Right atrium auricular region (tissue), 2 donors: ENCODE results near the gene TBL3. TPM values are rescaled to one million over a fixed set of nuclear protein-coding genes. Genes with fewer than 3 reads are reported as not detected.

ENCODE experiments used
- DNase-seq: peaks from one replicate; pipeline ENCODE4 v3.0.0-alpha.2; 2019; ENCODE audit warnings: low spot score
- H3K27ac ChIP-seq, 2 donors: fragments of 200-600 bp; sonication (generic); 1 replicate in 1 of 2; 2 replicates in 1 of 2; pipeline ENCODE4 v1.5.1; 2016 to 2019
- H3K27me3 ChIP-seq, 2 donors: fragments of 200-600 bp; sonication (generic); one replicate each; pipeline versions ENCODE4 v1.5.1 to v1.6.0; 2017 to 2019
- H3K36me3 ChIP-seq: fragments of 200-600 bp; sonication (generic); one replicate; pipeline ENCODE4 v1.5.1; 2016
- H3K4me1 ChIP-seq, 2 donors: fragments of 200-600 bp; sonication (generic); one replicate each; pipeline versions ENCODE4 v1.5.1 to v1.6.0; 2017 to 2019
- H3K4me3 ChIP-seq, 2 donors: fragments of 200-600 bp; sonication (generic); 1 replicate in 1 of 2; 2 replicates in 1 of 2; pipeline ENCODE4 v1.5.1; 2017 to 2019; ENCODE audit warnings: mild to moderate bottlenecking in 1 of 2, moderate library complexity in 1 of 2
- H3K9me3 ChIP-seq, 2 donors: fragments of 200-600 bp; sonication (generic); one replicate each; pipeline ENCODE4 v1.5.1; 2019
- total RNA-seq, 2 donors: library from RNA; depleted of rRNA; stranded (reverse); fragments of >200 nt; gene quantifications; one replicate each; pipeline ENCODE4 v1.1.0, GENCODE V29; 2016
- TF ChIP-seq, protein P1 (sequence below), 2 donors: fragments of 200-600 bp; sonication (generic); IDR thresholded peaks; one replicate each; pipeline ENCODE4 v1.5.1; 2019; ENCODE audit warnings: antibody characterized with exemption in 2 of 2

The TBL3 gene
- total RNA-seq, 2 donors from 2014 or later = 22.4 to 35.6 TPM

DNA sequence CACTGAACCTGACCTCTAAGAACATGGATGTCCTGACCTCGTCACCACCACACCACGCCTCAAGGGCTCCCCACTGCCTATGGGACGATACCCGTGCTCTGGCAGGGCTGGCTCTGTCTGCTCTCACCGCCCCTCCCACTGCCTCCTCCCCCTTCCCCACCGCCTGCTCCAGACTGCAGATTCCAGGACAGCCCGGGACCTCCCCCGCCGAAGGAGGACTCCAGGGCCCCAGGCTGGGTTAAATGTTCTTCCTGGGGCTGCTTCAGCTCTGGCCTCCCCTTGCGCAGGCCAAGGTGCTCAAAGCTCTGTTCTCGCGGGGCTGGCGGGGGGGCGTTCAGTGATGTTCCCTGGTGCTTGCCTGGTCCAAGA lies 50.9 kb downstream of the TBL3 start:
- Histone ChIP-seq H3K27ac (no peak overlapping the region), H3K27me3 (peaks cover 7 to 9% of the 10 kb centered on the region in 2 donors)
- TF ChIP-seq, protein P1, sequence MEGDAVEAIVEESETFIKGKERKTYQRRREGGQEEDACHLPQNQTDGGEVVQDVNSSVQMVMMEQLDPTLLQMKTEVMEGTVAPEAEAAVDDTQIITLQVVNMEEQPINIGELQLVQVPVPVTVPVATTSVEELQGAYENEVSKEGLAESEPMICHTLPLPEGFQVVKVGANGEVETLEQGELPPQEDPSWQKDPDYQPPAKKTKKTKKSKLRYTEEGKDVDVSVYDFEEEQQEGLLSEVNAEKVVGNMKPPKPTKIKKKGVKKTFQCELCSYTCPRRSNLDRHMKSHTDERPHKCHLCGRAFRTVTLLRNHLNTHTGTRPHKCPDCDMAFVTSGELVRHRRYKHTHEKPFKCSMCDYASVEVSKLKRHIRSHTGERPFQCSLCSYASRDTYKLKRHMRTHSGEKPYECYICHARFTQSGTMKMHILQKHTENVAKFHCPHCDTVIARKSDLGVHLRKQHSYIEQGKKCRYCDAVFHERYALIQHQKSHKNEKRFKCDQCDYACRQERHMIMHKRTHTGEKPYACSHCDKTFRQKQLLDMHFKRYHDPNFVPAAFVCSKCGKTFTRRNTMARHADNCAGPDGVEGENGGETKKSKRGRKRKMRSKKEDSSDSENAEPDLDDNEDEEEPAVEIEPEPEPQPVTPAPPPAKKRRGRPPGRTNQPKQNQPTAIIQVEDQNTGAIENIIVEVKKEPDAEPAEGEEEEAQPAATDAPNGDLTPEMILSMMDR (IDR thresholded peaks at IDR 0.05) = no peak

GRCh38 chr16:2023092-2024031 lies 51.5 kb downstream of the TBL3 start:
- Histone ChIP-seq H3K27ac (peak overlapping the region; percentile 55 to 63), H3K9me3 (no peaks in the 10 kb centered on the region), H3K4me3 (peak overlapping the region; percentile 10 to 38), H3K27me3 (peaks cover 7 to 9% of the 10 kb centered on the region in 2 donors), H3K4me1 (peaks cover 0 to 65% of the 10 kb centered on the region in 2 donors), H3K36me3 (no peaks in the 10 kb centered on the region)
- TF ChIP-seq, protein P1 (IDR thresholded peaks at IDR 0.05) = peak; percentile 98 to 99
- peak; percentile 90 for DNase-seq

More for the DNA sequence above, 50.9 kb downstream of the TBL3 start:
- DNase-seq = no peak
- Histone ChIP-seq H3K4me3 (peak overlapping the region in 1 of 2 donors; percentile 38), H3K9me3 (no peaks in the 10 kb centered on the region), H3K36me3 (no peaks in the 10 kb centered on the region), H3K4me1 (peaks cover 0 to 59% of the 10 kb centered on the region in 2 donors)

DNA sequence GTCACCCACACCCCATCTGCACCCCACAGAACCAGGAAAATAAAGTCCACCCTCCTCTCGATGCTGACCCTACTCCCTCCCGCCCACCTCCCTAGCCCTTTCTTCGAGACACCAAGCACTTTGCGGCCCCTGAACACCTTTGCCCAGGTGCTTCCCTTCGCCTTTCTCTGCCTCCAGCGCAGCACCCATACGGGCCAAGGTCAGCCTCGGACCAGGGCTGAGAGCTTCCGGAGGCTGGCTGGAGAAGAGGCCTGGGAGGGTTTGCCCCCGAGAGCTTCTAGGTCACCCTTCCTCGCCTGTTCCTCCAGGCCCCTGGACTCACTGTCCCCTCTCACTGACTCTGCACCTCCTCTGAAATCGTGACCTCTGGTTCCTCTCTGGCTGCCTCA lies 52.2 kb downstream of the TBL3 start:
- H3K4me3 ChIP-seq = peak overlapping the region in 1 of 2 donors; percentile 38
- no peaks in the 10 kb centered on the region for H3K9me3 ChIP-seq
- H3K4me1 ChIP-seq = peaks cover 0 to 72% of the 10 kb centered on the region in 2 donors
- no peak for DNase-seq
- no peaks in the 10 kb centered on the region for H3K36me3 ChIP-seq
- peaks cover 7 to 9% of the 10 kb centered on the region in 2 donors for H3K27me3 ChIP-seq
- TF ChIP-seq, protein P1 (IDR thresholded peaks at IDR 0.05) = no peak
- H3K27ac ChIP-seq = peak overlapping the region; percentile 55 to 63

- peaks cover 0 to 71% of the 10 kb centered on the region in 2 donors for H3K4me1 ChIP-seq
- H3K4me3 ChIP-seq = no peak overlapping the region
- no peaks in the 10 kb centered on the region for H3K9me3 ChIP-seq
- TF ChIP-seq, protein P1 (IDR thresholded peaks at IDR 0.05) = no peak
- DNase-seq = no peak
- peaks cover 6% of the 10 kb centered on the region for H3K36me3 ChIP-seq
- H3K27me3 ChIP-seq = peaks cover 3 to 4% of the 10 kb centered on the region in 2 donors
- H3K27ac ChIP-seq = no peak overlapping the region
These were observed 53.4 kb downstream of the TBL3 start for GRCh38 chr16:2025251-2025650.

- H3K27ac ChIP-seq = peak overlapping the region; percentile 47 to 66
- H3K36me3 ChIP-seq = peaks cover 11% of the 10 kb centered on the region
- peaks cover 0 to 64% of the 10 kb centered on the region in 2 donors for H3K4me1 ChIP-seq
- peak overlapping the region; percentile 24 to 74 for H3K4me3 ChIP-seq
- no peaks in the 10 kb centered on the region for H3K27me3 ChIP-seq
- no peak for DNase-seq
- H3K9me3 ChIP-seq = no peaks in the 10 kb centered on the region
- TF ChIP-seq, protein P1 (IDR thresholded peaks at IDR 0.05) = no peak
These were observed 54.1 kb downstream of the TBL3 start for GRCh38 chr16:2025878-2026460.
